ENCODE measurements around the gene CYLD. TPM values are rescaled to one million over a fixed set of nuclear protein-coding genes. Genes with fewer than 3 reads are reported as not detected.

Gene CYLD
- total RNA-seq, 4 donors from 2014 or later = 17.6 to 65.8 (median 45.1) TPM

GRCh38 chr16:50721549-50722404 lies 20.1 kb upstream of the CYLD start:
- H3K9me3 ChIP-seq = no peaks in the 10 kb centered on the region
- intact Hi-C loops (cut with DNase I; ENCODE audit: low total_unique reads) = no loop called here
- H3K4me3 ChIP-seq = no peak overlapping the region
- H3K27ac ChIP-seq = no peak overlapping the region
- no peak for TF ChIP-seq CTCF (IDR thresholded peaks at IDR 0.05)
- TF ChIP-seq POLR2A (IDR thresholded peaks at IDR 0.05) = no peak
- no peaks in the 10 kb centered on the region for H3K27me3 ChIP-seq
- no peaks in the 10 kb centered on the region for H3K36me3 ChIP-seq
- DNase-seq = no peak
- H3K4me1 ChIP-seq = no peaks in the 10 kb centered on the region

- Histone ChIP-seq H3K4me1 (no peaks in the 10 kb centered on the region), H3K27me3 (no peaks in the 10 kb centered on the region), H3K9me3 (no peaks in the 10 kb centered on the region), H3K36me3 (no peaks in the 10 kb centered on the region), H3K4me3 (no peak overlapping the region), H3K27ac (no peak overlapping the region)
- DNase-seq = no peak
- intact Hi-C loops (cut with DNase I; ENCODE audit: low total_unique reads) = no loop called here
- TF ChIP-seq CTCF (IDR thresholded peaks at IDR 0.05) = no peak
- no peak for TF ChIP-seq POLR2A (IDR thresholded peaks at IDR 0.05)
These were observed 19.5 kb upstream of the CYLD start for GRCh38 chr16:50722405-50722737.

GRCh38 chr16:50722960-50723359 lies 18.9 kb upstream of the CYLD start:
- no peaks in the 10 kb centered on the region for H3K4me1 ChIP-seq
- H3K9me3 ChIP-seq = no peaks in the 10 kb centered on the region
- TF ChIP-seq POLR2A (IDR thresholded peaks at IDR 0.05) (no peak), CTCF (IDR thresholded peaks at IDR 0.05) (no peak)
- no peaks in the 10 kb centered on the region for H3K36me3 ChIP-seq
- no peak overlapping the region for H3K4me3 ChIP-seq
- intact Hi-C loops (cut with DNase I; ENCODE audit: low total_unique reads) = no loop called here
- H3K27me3 ChIP-seq = no peaks in the 10 kb centered on the region
- no peak overlapping the region for H3K27ac ChIP-seq
- no peak for DNase-seq

- H3K27ac ChIP-seq = no peak overlapping the region
- H3K9me3 ChIP-seq = no peaks in the 10 kb centered on the region
- no peaks in the 10 kb centered on the region for H3K36me3 ChIP-seq
- H3K4me1 ChIP-seq = no peaks in the 10 kb centered on the region
- no peaks in the 10 kb centered on the region for H3K27me3 ChIP-seq
- intact Hi-C loops (cut with DNase I; ENCODE audit: low total_unique reads) = no loop called here
- no peak for DNase-seq
- TF ChIP-seq POLR2A (IDR thresholded peaks at IDR 0.05) = no peak
- TF ChIP-seq CTCF (IDR thresholded peaks at IDR 0.05) = no peak
- no peak overlapping the region for H3K4me3 ChIP-seq
These were observed 17.6 kb upstream of the CYLD start for GRCh38 chr16:50724306-50724705.

GRCh38 chr16:50731130-50731988 lies 10.5 kb upstream of the CYLD start:
- Histone ChIP-seq H3K36me3 (no peaks in the 10 kb centered on the region), H3K9me3 (no peaks in the 10 kb centered on the region), H3K4me1 (no peaks in the 10 kb centered on the region), H3K4me3 (no peak overlapping the region), H3K27me3 (no peaks in the 10 kb centered on the region), H3K27ac (no peak overlapping the region)
- TF ChIP-seq POLR2A (IDR thresholded peaks at IDR 0.05) = no peak
- no peak for TF ChIP-seq CTCF (IDR thresholded peaks at IDR 0.05)
- intact Hi-C loops (cut with DNase I; ENCODE audit: low total_unique reads) = no loop called here
- no peak for DNase-seq
